ENCODE measurements around the gene BMPR1B.
"Not testable (repeated sequence)": the region's sequence is repeated elsewhere in the genome, so short reads cannot be mapped to it uniquely, and the experiment has no call there.

BMPR1B gene

DNA sequence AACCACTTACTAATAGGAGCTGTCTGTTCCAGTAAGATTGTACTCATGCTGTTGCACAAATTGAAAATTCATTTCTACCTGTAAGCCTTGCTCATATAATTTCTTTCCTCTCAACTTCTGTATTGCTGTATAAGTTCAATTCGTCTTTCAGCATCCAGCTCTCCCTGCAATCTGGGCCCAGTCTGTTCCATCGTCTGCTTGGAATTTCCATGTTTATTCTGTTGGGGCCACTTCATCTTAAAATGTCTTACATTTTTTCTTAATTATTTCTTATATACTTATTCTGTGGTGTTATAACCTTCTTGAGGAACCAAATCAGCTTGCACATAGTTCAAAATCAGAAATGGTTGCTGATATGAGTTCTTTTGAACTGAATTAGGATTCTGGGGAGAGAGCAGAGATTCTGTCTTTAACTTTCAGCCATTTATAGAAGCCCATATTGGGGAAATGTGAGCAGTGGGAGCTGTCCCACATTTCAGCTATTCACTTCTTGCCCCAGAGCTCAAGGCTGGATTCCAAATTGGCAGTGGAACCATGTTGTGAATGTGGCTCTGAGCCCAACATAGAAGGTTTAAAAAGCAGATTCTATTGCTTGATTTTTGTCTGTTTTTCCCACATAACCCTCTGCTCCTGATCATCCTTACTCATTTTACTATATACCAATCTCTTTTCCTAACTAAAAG is 291.9 kb downstream of the BMPR1B start:
- no peak for DNase-seq

DNA sequence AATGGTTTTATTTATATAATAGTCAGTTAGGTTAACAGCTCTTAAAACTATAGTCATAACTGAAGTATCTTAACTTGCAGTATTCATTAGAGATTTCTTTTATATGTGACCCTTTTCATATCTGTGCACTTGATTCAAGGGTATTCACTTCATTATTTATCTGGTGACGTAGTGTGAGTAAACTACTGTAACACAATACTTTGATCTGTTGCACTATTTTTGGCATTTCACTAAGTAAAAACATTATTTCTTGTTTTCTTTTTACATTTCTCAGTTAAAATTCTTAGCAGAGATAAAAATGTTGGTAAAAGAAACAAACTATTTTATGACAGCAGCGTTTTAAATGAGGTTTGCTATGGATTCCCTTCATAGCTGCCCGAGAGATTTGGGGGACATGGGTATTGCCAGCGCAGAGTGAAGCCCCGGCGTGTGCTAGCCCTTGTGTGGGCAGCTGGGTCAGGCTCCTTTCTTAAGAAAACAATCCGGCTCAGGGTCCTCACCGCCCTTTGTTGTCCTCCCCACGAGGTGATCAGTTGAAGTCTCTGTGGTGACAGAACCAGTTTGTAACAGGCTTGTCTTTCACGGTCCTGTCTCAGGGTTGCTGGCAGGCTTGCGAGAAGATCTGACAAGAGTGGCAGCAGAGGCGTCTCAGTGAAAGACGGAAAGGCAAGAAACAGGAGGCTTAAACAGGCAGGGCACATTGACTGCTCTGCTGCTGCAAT is 293.4 kb downstream of the BMPR1B start:
- no peak for DNase-seq

DNA sequence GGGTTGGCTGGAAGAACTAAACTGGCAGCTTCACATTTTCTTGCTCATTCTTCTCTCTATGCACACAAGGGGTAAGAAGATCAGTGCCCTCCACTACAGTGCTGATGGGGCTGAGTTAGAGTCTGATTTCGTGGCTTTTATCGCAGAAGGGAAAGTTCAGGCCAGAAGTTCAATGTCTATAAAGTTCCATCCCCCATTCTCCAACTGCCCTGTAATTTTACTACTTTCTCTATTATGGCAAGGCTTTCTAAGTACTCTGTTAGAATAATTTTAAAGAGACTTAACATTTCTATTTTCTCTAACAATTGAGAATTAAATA is 293.9 kb downstream of the BMPR1B start:
- DNase-seq: no peak

DNA sequence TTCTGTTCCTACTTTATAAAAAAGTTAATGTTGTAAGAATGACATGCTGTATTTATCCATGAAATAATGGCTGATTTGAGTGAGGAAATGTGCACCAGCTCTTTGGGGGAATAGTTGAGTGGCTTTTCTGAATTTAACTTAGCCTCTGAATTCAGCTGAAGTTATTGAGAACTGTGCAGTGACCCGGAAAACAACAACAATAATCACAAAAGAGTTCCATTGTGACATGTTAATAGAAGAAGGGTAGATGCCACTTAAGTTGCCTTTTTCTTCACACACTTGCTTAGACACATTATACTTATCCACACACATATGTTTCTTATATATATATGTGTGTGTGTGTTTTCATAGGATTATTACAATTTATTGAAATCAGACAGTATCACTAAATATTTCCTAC is 301.2 kb downstream of the BMPR1B start:
- DNase-seq: no peak

DNA sequence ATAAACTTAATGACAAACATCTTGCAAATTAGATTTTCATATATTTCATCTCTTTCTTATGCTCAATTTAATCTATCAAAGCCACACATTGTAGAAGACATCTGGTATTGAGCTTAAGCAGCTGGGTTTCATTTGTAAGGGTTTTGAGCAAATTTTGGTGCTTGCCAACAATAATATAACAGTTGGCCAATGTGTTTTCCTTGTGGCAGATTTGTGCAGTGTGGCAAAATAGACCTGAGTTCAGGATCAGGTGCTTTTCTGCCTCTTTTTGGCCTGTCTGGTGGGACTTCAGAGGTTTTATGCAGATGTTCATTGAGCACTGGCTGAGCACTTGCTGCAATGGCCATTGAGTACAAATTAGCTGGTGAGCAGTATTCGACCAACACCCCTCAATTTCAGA is 301.9 kb downstream of the BMPR1B start:
- DNase-seq: no peak

DNA sequence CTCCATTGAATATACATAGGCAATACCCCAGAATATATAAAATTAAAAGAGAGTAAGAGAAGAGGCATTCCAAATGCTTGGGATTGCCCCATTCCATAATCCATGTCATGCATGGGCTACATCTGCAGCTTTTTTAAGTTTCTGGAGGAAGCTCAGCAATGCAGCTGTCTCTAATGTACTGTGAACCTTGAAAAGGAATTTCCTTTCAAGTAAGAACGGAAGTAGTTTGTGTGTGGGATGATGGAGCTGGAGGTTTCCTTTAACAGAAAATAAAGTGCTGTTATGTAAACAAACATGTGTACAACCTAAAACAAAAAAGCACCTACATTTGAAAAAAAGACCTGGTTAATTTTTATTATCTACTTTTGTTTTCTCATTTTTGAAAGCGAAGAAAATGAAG is 303.5 kb downstream of the BMPR1B start:
- peak; percentile 25 for DNase-seq

DNA sequence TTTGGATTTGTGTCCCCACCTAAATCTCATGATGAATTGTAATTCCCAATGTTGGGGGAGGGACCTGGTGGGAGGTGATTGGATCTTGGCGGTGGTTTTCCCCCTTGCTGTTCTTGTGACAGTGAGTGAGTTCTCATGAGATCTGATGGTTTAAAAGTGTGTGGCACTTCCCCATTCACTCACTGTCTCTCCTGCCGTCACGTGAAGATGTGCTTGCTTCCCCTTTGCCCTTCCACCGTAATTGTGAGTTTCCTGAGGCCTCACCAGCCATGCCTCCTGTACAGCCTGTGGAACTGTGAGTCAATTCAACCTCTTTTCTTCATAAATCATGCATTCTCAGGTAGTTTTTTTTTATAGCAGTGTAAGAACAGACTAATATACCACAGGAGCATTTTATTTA is 304.0 kb downstream of the BMPR1B start:
- not testable (repeated sequence) for DNase-seq

DNA sequence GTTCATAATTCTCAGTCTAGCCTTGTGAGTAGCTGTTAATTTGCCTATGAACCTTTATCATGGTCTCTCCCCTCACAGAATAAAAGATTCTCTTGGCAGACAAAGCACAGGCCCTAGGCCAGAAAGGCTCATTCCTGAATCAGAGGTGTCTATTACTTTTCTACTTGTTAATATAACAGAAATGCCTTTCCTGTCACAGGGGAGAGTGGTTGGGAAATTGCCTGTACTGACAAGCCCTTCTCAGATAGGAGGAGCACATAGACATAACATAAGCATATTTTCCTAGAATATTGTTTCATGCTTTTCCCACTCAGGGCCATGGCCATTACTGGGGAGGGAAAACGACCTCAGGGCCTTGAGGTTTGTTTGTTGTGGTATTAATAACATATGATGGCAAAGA is 308.3 kb downstream of the BMPR1B start:
- DNase-seq: no peak

DNA sequence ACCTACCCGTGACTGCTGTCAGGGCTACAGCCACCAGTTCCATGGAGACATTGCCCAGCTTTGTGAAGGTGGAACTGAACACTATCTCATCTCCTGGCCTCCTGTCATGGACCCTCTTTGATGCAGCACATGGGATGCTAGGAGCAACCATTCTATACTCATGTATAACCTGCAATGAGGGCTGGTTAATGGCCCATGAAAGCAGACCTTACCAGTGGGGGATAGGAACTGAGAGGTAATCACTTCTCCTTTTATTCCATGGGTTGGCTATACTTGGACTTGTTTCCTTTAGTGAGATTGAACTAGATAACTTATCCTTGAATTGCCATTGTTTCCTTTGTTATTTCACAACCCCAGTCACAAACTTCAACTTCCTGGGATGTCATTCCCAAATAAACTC is 310.6 kb downstream of the BMPR1B start:
- DNase-seq: no peak

DNA sequence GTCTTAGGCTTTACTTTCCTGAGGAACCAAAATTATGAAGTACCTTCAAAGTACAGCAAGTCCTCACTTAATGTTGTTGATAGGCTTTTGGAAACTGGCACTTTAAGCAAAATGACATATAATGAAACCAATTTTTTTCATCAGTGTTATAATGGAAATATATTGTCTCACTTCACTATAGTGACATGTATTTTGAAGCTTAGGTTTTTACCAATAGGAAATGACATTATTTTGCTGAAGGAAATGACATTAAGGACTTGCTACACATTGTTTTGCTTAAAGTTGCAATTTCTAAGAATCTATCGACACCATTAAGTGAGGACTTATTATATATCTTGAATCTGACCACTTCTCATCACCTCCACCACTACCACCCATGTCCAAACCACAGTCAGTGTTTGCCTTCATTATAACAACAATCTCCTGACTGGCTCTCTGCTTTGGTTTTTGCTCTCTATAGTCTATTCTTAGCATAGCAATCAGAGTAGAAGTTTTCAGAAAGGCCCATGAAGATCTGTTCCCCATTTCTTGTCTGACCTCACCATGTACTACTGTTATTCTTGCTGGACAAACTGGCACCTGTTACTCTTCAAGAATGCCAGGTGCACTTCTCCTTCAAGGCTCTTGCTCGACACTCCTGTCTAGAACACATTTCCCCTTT is 311.2 kb downstream of the BMPR1B start:
- DNase-seq: no peak

DNA sequence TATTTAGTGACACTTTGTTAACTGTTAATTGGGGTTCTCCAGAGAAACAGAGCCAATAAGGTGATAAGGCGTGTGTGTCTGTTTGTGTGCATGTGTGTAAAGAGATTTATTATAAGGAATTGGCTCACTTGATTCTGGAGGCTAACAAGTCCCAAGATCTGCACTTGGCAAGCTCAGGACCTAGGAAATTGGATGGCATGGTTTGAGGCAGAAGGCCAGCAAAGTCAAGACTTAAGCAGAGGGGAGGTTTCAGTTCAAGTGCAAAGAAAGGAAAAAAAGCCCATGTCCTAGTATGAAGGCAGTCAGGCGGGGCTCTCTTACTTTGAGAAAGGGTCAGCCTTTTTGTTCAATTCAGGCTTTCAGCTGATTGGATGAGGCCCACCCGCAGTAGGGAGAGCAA is 314.1 kb downstream of the BMPR1B start:
- DNase-seq: no peak

DNA sequence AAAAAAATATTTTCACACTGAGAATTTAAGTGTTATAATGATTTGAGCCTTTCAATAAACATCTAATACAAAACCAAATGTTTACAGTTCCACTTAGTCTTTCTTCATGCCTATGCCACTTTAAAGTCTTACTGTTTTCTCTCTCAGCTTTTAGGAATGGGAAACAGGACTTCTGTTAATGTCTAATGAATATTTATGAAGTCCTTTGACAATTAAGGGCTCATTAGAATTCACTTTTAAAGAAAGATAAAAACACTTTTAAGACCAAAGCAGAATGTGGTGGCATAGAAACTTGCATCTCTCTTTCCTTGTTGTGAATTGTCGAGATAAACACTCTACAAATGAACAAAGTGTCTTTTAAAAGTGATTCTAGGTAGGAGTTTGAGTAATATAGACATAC is 315.9 kb downstream of the BMPR1B start:
- no peak for DNase-seq

DNA sequence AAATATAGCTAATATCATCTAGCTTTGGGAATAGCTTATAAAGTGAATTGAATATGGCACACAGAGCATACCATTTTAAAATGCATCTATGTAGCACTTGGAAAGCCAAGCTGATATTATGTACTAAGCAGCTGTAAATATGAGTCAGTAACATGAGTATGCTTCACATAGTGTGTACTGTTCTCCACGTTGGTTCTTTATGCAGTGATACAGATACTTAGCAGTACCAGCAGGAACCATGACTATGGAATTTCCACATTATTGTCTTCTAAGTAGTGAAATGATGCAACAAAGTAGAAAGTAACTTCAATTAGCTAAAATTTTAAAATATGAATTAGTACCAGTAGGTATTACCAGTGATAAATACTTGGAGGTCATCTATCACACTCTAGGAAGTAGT is 320.1 kb downstream of the BMPR1B start:
- peak; percentile 38 for DNase-seq

DNA sequence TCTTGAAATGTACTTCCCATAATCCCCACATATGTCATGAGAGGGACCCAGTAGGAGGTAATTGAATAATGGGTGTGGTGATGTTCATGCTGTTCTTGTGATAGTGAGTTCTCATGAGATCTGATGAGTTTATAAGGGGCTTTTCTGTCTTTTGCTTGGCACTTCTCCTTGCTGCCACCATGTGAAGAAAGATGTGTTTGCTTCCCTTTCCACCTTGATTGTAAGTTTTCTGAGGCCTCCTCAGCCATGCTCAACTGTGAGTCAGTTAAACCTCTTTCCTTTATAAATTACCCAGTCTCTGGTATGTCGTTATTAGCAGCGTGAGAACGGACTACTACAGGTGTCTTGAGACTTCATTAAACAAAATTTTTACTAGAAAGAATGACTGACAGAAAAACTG is 323.2 kb downstream of the BMPR1B start:
- DNase-seq: no peak

DNA sequence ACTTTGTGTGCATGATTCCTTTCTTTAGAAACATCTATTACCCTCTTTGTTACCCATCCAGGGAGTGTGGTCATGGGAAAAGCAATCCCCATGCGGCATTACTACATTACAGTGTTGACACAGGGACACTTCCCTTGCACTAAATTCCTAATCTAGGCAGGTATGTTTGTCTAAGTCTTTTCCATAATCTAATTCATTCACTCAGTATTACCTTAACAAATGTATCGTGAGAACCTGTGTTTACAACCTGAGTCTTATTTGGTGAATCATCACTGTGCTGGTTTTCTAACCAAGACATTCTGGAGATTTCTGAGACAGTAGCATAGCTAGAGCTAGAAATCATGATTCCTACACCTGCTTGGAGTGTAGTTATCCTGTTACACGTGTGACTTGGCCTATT is 326.8 kb downstream of the BMPR1B start:
- no peak for DNase-seq

DNA sequence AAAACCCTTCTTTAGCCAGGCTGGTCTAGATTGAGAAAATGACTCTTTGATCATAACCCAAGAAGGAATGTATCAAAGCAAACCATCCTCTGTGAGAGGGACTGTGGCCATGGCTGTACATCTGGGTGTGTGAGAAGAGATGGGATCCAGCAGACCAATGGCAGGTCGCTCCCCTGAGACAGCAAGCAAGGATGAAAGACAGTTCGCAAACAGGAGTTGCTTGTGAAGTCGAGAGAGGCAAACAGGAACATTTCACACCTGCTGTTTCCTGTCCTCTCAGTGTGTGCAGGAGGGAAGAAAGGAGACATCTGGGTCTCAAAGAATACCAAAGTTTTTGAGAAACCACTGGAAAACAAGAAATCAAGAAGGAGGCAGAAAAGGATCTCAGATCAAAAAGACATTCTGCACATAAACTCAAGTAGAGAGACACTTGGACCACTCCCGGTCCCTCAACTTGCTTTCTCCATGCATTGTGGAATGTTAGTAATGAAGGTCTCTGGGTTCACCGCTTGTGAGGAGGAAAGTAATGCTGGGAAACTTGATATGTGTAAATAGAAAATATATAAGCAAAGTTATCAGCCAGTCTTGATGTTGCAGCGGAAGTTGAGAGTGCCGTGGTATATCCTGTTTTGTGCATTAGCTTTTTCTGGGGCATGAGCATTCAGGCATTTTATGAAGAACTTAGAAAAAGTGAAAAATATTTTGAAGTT is 327.5 kb downstream of the BMPR1B start:
- no peak for DNase-seq

DNA sequence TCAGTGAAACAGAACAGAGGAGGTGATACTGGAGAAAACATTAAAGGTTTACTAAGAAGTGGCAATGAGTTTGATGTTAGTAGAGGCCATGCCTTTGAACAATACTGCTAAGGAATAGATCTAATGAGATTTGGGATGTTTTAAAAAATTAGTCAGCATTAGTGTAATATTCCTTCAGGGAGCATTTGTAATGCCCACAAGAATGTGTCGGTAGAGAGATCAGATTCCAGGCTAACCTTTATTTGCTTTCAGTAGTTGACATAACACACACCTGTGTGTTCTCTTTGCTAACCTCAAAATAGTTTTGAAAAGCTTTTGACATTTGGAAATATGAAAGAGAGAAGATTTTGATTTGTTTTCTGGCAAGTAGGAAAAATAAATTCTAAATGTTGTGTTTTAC is 328.8 kb downstream of the BMPR1B start:
- no peak for DNase-seq

DNA sequence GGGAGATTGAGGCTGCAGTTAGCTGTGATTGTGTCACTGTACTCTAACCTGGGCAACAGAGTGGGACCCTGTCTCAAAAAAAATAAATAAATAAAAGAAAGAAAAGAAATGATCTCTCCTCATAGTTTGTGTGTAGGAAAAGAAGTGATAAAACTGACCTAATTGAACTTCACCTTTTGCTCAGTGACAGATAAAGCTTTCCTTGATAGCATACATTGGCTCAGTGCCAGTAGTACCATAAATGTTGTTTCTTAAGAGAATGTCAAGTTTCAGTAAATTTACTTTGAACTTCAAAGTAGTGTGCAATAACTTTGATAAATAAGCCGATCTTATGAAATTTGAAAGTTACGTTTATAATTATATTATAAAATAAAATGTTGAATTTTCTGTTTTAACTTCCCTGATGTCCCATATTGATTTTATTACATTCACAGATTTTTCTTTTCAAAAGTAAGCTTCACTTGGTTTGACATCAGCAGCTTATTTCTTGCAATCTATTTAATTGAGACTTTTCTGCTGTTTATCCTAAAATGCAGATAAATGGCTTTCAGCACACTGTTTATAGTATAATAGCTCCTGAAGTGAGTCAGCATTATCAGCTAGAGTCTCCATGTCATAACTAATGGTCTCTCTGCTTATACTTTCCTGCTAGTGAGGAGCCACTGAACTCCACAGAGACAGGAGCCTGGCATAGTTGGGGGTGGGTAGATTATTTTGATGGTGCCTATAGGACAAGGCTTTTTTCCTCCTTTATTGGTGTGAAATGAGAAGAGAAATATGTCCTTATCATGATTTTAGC is 330.1 kb downstream of the BMPR1B start:
- DNase-seq: peak; percentile 9

DNA sequence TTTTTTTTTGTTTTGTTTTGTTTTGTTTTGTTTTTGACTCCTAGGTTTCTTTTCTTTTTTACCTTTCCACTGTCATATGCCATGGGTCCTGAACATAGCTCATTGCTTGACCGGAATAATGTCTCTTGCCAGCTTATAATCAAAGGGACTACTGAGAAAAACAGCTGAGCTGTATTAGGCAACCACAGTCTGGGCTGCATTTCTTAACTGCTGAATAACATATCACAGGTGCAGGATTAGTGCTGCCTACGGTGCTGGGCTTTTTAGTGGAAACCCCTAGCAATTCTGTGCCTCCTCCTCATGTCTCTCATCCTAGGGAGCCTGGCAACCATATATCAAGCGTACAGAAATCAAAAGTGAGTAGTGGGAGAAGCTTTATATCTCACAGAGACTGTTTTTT is 333.5 kb downstream of the BMPR1B start:
- DNase-seq: no peak

DNA sequence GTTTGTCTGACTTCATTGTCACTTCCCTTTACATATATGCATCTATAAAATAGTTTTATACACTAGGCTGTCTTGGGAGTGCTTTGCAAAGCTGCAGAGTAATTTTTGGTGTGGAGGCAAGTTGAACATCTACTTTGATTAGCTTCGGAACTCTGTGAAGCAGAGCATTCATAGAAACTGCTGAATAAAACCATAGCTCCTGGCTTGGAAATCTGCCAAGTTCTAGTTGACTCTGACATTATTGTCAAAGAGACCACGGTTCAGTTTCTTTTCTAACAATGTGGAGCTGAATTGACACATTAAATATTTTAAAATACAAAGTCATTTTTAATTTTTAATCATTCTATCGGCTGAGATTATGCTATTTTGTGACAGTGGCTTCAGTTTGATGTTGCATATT is 335.0 kb downstream of the BMPR1B start:
- DNase-seq: no peak

DNA sequence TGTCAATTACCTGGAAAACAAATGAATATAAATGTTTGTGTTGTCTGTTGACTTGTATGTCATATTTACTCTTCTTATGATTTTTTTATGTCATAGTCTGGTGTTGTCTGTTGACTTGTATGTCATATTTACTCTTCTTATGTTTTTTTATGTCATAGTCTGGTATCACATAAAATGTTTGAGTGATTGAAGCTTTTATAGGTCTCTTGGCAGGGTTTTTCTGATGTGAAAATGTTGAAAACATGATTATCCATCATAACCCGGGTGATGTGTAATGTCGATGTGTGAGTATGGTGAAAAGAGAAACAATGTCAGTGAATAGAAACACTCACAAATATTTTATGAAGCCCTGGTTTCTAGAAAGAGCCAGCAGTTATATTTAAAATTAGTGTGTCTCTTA is 335.7 kb downstream of the BMPR1B start:
- no peak for DNase-seq

DNA sequence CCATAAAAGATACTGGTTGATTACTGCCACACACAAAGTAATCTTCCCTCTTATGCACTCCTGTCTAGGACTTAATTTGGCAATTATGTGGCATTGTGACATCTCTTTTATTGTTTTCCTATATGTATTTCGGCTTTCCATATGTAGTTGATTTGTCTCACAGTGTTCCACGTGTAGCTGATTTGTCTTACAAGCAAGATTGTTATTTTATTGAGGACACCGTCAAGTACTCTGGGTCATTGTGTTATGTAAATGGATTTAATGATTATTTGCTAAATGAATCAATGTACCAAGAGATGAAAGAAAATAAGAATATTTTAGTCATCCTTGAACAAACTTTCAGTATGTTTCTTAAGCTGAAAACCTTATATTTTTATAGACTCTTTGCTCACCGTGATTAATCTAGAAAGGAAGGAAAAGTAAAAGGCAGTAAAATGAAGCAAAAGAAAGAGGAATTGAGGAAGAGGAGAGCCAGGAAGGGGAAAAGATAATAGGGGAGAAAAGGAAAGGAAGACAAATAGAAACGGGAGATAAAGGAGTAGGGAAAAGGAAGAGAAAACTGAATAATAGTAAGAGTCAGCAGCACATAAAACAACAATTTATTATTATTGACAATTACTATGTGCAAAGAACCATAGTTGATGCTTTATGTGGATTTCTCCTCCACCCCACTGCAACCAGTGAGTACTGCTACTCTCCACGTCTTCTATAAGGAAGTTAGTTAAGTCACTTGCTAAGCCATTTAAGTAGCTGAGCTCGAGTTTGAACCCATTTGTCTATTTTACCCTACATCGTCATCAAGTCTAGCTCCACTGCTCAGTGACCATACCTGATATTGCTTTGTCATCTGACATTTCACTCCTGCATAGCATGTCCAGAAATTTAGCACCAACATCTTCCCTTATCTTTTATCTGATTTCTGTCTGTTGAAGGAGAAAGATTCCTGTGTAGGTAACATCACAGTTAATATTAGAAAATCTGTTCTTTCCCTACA is 336.5 kb downstream of the BMPR1B start:
- DNase-seq: no peak
